Thoracic aorta (tissue), 2 donors: Measurements from ENCODE around the gene EFCAB10. TPM values are rescaled to one million over a fixed set of nuclear protein-coding genes. Genes with fewer than 3 reads are reported as not detected.

Experiments
- ATAC-seq: fragments of 150-250 bp; one replicate; pipeline ENCODE4 v1.8.0; 2017; ENCODE audit warnings: low read depth; ENCODE audit not compliant: insufficient number of reproducible peaks, low FRiP score
- DNase-seq: peaks from one replicate; pipeline ENCODE4 v3.0.0-alpha.2; 2020; ENCODE audit warnings: low spot score
- H3K27ac ChIP-seq, 2 donors: fragments of 200-600 bp; sonication (generic); 1 replicate in 1 of 2; 2 replicates in 1 of 2; pipeline ENCODE4 v1.5.1; 2016; ENCODE audit warnings: mild to moderate bottlenecking in 2 of 2, moderate library complexity in 2 of 2
- H3K27me3 ChIP-seq: fragments of 200-600 bp; sonication (generic); replicated peaks from 2 replicates; pipeline ENCODE4 v1.6.0; 2016; ENCODE audit warnings: mild to moderate bottlenecking; ENCODE audit not compliant: insufficient read depth
- H3K36me3 ChIP-seq: fragments of 200-600 bp; sonication (generic); one replicate; pipeline ENCODE4 v1.5.1; 2016
- H3K4me1 ChIP-seq, 2 donors: fragments of 200-600 bp; sonication (generic); 1 replicate in 1 of 2; 2 replicates in 1 of 2; pipeline versions ENCODE4 v1.5.1 to v1.6.0; 2016; ENCODE audit warnings: low read depth in 2 of 2, mild to moderate bottlenecking in 1 of 2; ENCODE audit not compliant: control insufficient read depth in 1 of 2
- H3K4me3 ChIP-seq: fragments of 200-600 bp; sonication (generic); 2 replicates; pipeline ENCODE4 v1.5.1; 2016; ENCODE audit warnings: mild to moderate bottlenecking
- H3K9me3 ChIP-seq: fragments of 200-600 bp; sonication (generic); 2 replicates; pipeline ENCODE4 v1.5.1; 2016
- total RNA-seq, 2 donors: library from RNA; depleted of rRNA; stranded (reverse); fragments of >200 nt; gene quantifications; one replicate each; pipeline versions ENCODE4 v1.1.0 to v1.2.3, GENCODE V29; 2016
- TF ChIP-seq, protein P1 (sequence below): fragments of 200-600 bp; sonication (generic); IDR thresholded peaks from one replicate; pipeline ENCODE4 v1.5.1; 2019; ENCODE audit warnings: antibody characterized with exemption

The EFCAB10 gene
- total RNA-seq, 2 donors from 2014 or later, result not detected

DNA sequence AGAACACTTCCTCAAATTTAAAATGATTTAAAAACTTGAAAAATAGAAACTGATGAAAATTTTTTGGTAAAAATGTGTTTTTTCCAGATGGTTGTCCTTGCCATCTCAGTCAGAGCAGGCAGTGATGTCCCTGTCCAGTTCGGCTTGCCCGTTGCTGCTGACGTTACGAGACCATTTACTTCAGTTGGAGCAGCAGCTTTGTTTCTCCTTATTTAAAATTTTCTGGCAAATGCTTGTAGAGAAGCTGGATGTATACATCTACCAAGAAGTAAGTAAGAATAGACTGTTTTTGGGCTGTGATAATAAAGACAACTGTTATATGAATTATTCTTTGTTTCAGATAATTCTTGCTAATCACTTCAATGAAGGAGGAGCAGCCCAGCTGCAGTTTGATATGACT is 16.1 kb downstream of the EFCAB10 start:
- no peak for DNase-seq
- H3K9me3 ChIP-seq, result no peaks in the 10 kb centered on the region
- ATAC-seq, result no peak
- H3K36me3 ChIP-seq, result peaks cover 31% of the 10 kb centered on the region
- no peaks in the 10 kb centered on the region for H3K4me1 ChIP-seq
- H3K4me3 ChIP-seq, result no peak overlapping the region
- H3K27ac ChIP-seq, result no peak overlapping the region
- H3K27me3 ChIP-seq, result no peaks in the 10 kb centered on the region
- TF ChIP-seq, protein P1, sequence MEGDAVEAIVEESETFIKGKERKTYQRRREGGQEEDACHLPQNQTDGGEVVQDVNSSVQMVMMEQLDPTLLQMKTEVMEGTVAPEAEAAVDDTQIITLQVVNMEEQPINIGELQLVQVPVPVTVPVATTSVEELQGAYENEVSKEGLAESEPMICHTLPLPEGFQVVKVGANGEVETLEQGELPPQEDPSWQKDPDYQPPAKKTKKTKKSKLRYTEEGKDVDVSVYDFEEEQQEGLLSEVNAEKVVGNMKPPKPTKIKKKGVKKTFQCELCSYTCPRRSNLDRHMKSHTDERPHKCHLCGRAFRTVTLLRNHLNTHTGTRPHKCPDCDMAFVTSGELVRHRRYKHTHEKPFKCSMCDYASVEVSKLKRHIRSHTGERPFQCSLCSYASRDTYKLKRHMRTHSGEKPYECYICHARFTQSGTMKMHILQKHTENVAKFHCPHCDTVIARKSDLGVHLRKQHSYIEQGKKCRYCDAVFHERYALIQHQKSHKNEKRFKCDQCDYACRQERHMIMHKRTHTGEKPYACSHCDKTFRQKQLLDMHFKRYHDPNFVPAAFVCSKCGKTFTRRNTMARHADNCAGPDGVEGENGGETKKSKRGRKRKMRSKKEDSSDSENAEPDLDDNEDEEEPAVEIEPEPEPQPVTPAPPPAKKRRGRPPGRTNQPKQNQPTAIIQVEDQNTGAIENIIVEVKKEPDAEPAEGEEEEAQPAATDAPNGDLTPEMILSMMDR, result no peak

DNA sequence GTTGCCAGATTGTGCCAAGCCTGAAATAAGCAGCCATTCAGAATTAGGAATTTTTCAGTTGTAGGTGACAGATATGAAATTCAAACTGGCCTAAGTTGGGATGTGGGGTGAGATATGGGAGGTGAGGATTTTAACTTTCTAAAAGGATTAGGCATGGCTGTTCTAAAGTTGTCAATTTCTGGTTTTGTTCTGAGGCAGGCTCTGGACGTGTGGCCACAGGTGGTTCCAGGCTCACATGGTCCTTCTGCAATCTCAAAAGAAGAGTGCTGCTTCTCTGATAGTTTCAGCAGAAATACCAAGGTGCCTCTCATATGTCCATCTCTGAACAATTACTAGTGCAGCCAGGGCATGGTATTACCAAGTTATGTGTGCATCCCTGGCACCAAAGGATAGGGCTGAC is 21.4 kb downstream of the EFCAB10 start:
- no peaks in the 10 kb centered on the region for H3K4me1 ChIP-seq
- peaks cover 22% of the 10 kb centered on the region for H3K36me3 ChIP-seq
- H3K4me3 ChIP-seq, result no peak overlapping the region
- H3K27me3 ChIP-seq, result no peaks in the 10 kb centered on the region
- no peak overlapping the region for H3K27ac ChIP-seq
- TF ChIP-seq, protein P1, result no peak
- ATAC-seq (no peak), DNase-seq (no peak)
- no peaks in the 10 kb centered on the region for H3K9me3 ChIP-seq

DNA sequence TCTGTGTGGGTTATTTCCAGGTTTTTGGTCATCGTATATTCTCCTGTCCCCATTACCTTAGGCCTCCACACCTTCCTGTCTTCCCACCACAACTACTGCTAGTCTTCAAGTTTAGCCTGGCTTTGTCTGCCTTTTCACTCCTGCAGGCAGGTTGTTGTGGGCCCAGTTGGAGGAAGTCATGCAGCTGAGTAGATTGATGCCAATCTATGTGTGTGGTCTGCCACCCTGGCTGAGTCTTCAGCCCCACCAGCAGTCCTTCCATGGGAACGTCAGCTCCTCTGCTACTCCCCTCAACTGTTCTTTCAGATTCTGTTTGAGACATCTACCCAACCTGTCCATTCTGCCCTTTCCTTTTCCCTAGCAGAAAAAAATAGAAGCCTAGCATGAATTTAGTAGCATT is 43.0 kb downstream of the EFCAB10 start:
- Histone ChIP-seq H3K4me3 (no peak overlapping the region), H3K36me3 (peaks cover 32% of the 10 kb centered on the region), H3K27me3 (no peaks in the 10 kb centered on the region), H3K27ac (no peak overlapping the region), H3K9me3 (no peaks in the 10 kb centered on the region), H3K4me1 (peaks cover 1 to 10% of the 10 kb centered on the region in 2 donors)
- no peak for DNase-seq
- TF ChIP-seq, protein P1, result no peak
- ATAC-seq, result no peak

DNA sequence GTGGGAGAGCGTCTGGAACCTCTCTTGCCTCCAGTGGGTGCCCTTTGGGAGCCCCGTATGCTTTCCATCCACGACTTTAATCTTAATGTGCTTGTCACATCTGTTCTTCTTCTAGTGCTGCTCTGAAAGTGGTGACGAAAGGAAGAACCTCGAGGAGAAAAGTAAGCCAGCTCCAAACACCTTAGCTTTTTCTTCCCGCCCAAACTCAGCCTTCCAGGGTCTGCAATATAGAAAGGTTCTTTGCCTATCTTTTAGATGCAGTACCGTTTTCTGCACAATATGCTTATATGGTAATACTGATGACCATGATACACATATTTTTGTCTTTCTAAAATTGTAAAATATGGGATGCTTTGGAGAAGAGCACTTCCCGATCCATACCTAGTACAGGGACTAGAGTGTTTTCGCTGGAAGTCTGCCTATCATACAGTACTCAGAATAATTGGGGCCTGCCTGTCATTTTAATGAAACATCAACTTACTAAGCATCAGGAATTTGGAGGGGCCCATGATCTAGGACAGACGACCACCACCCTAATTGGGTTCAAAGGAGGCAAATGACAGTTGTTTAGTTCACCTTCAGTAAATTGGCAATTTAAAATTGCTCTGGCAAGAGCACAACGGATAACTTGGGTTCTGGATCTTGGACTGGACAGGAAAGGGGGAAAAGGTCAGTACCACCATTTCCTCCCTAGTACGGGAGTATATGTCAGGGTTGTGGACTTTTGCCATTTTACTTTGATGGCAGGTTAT is 48.4 kb downstream of the EFCAB10 start:
- DNase-seq (no peak), ATAC-seq (no peak)
- Histone ChIP-seq H3K9me3 (no peaks in the 10 kb centered on the region), H3K4me1 (peaks cover 8 to 23% of the 10 kb centered on the region in 2 donors), H3K36me3 (peaks cover 6% of the 10 kb centered on the region), H3K27me3 (no peaks in the 10 kb centered on the region), H3K27ac (no peak overlapping the region), H3K4me3 (peak overlapping the region; percentile 92)
- TF ChIP-seq, protein P1, result no peak

DNA sequence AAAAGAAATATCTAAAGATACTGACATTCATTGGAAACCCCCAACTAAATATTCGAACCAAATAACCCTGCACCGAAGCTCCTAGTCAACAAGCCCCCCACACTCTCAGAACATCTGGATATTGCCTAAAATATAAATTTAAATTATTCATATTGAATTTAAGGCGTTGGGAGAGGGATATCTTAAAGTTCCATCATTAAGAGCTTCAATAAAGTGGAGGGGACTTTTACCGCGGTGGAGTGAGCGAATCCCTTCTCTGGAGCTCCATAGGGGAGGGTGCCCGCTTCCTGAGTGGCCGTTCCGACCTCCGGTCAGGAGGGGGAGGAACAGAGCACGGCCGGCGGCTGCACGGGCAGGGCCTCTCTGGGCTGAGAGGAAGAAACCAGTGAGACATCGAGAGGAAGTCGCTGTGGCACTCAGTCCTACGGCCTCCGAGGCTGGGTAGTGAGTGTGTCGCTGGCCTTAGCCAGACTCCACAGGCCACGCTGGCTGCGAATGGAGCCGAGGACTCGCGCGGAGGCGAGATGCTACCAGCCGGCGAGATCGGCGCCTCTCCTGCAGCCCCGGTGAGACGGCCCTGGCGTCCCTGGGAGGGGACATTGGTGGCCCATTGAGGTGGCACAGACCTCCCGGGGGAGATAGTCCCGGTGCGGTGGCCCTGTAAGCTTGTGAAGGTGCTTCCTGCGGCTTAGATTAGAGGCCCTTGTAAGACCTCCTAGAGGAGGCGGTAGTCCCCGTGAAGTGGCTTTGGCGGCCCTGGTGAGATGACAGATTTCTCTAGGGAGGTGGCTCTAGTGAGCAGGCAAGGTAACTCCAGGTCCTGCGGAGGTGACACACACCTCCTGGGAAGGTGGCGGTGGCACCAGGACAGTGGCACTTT is 49.3 kb downstream of the EFCAB10 start, which contains the start of gene RINT1:
RINT1 (plus strand) TSS at position 410 of the 880 bp plus-strand sequence; CDS start at position 525, 115 bp downstream.
- Histone ChIP-seq H3K27me3 (no peaks in the 10 kb centered on the region), H3K36me3 (peaks cover 6% of the 10 kb centered on the region), H3K4me1 (peaks cover 8 to 23% of the 10 kb centered on the region in 2 donors), H3K9me3 (no peaks in the 10 kb centered on the region), H3K27ac (peak within 1 kb of the TSS; percentile 68 to 70), H3K4me3 (peak within 1 kb of the TSS; percentile 92)
- peak; percentile 90 for ATAC-seq
- DNase-seq, result peak; percentile 63
- TF ChIP-seq, protein P1, result peak; percentile 45
